ENCODE data around the gene HBS1L.
"Not testable (repeated sequence)": the region's sequence is repeated elsewhere in the genome, so short reads cannot be mapped to it uniquely, and the experiment has no call there.

Gene HBS1L

GRCh38 chr6:135066397-135066796, 11.8 kb upstream of the HBS1L start:
- no peaks in the 10 kb centered on the region for H3K36me3 Mint-ChIP-seq
- ATAC-seq (ENCODE audit: low read depth) (no peak), DNase-seq (ENCODE audit: low spot score in 2 of 2) (no peak)
- H3K27ac Mint-ChIP-seq, result no peak overlapping the region
- peaks cover 1% of the 10 kb centered on the region for H3K9me3 Mint-ChIP-seq
- H3K27me3 Mint-ChIP-seq, result no peaks in the 10 kb centered on the region
- peaks cover 9% of the 10 kb centered on the region for H3K4me1 Mint-ChIP-seq
- H3K4me3 Mint-ChIP-seq, result no peak overlapping the region

- peaks cover 9% of the 10 kb centered on the region for H3K4me1 Mint-ChIP-seq
- no peaks in the 10 kb centered on the region for H3K36me3 Mint-ChIP-seq
- DNase-seq (ENCODE audit: low spot score in 2 of 2), result no peak
- H3K9me3 Mint-ChIP-seq, result peaks cover 1% of the 10 kb centered on the region
- no peak for ATAC-seq (ENCODE audit: low read depth)
- no peaks in the 10 kb centered on the region for H3K27me3 Mint-ChIP-seq
- no peak overlapping the region for H3K27ac Mint-ChIP-seq
- no peak overlapping the region for H3K4me3 Mint-ChIP-seq
These were observed 10.0 kb upstream of the HBS1L start for GRCh38 chr6:135064586-135064985.

- ATAC-seq (ENCODE audit: low read depth) (no peak), DNase-seq (ENCODE audit: low spot score in 2 of 2) (no peak)
- Mint-ChIP-seq H3K36me3 (no peaks in the 10 kb centered on the region), H3K4me3 (no peak overlapping the region), H3K9me3 (peaks cover 1% of the 10 kb centered on the region), H3K27me3 (no peaks in the 10 kb centered on the region), H3K4me1 (peaks cover 9% of the 10 kb centered on the region), H3K27ac (no peak overlapping the region)
These were observed 9.3 kb upstream of the HBS1L start for GRCh38 chr6:135063926-135064325.

GRCh38 chr6:135062735-135063134, 8.1 kb upstream of the HBS1L start:
- DNase-seq (ENCODE audit: low spot score in 2 of 2) (no peak), ATAC-seq (ENCODE audit: low read depth) (no peak)
- no peaks in the 10 kb centered on the region for H3K27me3 Mint-ChIP-seq
- H3K4me1 Mint-ChIP-seq, result peaks cover 9% of the 10 kb centered on the region
- H3K9me3 Mint-ChIP-seq, result peaks cover 1% of the 10 kb centered on the region
- no peak overlapping the region for H3K27ac Mint-ChIP-seq
- H3K4me3 Mint-ChIP-seq, result no peak overlapping the region
- H3K36me3 Mint-ChIP-seq, result no peaks in the 10 kb centered on the region

GRCh38 chr6:135060076-135060475, 5.5 kb upstream of the HBS1L start:
- Mint-ChIP-seq H3K27ac (no peak overlapping the region), H3K4me3 (no peak overlapping the region), H3K4me1 (peaks cover 5% of the 10 kb centered on the region), H3K36me3 (no peaks in the 10 kb centered on the region), H3K9me3 (peaks cover 1% of the 10 kb centered on the region), H3K27me3 (no peaks in the 10 kb centered on the region)
- no peak for ATAC-seq (ENCODE audit: low read depth)
- DNase-seq (ENCODE audit: low spot score in 2 of 2), result no peak

- H3K36me3 Mint-ChIP-seq; ATAC-seq (ENCODE audit: low read depth); H3K4me3 Mint-ChIP-seq; H3K27ac Mint-ChIP-seq; DNase-seq (ENCODE audit: low spot score in 2 of 2); H3K9me3 Mint-ChIP-seq; H3K27me3 Mint-ChIP-seq: not testable (repeated sequence)
- H3K4me1 Mint-ChIP-seq, result peaks cover 14% of the 10 kb centered on the region
These were observed 3.7 kb upstream of the HBS1L start for GRCh38 chr6:135058299-135058698.

- DNase-seq (ENCODE audit: low spot score in 2 of 2) (no peak), ATAC-seq (ENCODE audit: low read depth) (no peak)
- no peak overlapping the region for H3K4me3 Mint-ChIP-seq
- peaks cover 2% of the 10 kb centered on the region for H3K36me3 Mint-ChIP-seq
- H3K27me3 Mint-ChIP-seq, result no peaks in the 10 kb centered on the region
- peaks cover 14% of the 10 kb centered on the region for H3K4me1 Mint-ChIP-seq
- H3K9me3 Mint-ChIP-seq, result no peaks in the 10 kb centered on the region
- no peak overlapping the region for H3K27ac Mint-ChIP-seq
These were observed 2.0 kb upstream of the HBS1L start for GRCh38 chr6:135056632-135057031.

GRCh38 chr6:135054226-135054568, 425 bp downstream of the HBS1L start:
- peak; percentile 3 for ATAC-seq (ENCODE audit: low read depth)
- peak in 1 of 2 donors; percentile 3 for DNase-seq (ENCODE audit: low spot score in 2 of 2)

GRCh38 chr6:135053406-135053805, 1.2 kb downstream of the HBS1L start:
- Mint-ChIP-seq H3K4me1 (peaks cover 18% of the 10 kb centered on the region), H3K36me3 (peaks cover 9% of the 10 kb centered on the region), H3K9me3 (no peaks in the 10 kb centered on the region), H3K27ac (peak overlapping the region; percentile 100), H3K27me3 (no peaks in the 10 kb centered on the region), H3K4me3 (peak overlapping the region; percentile 14)
- ATAC-seq (ENCODE audit: low read depth), result no peak
- no peak for DNase-seq (ENCODE audit: low spot score in 2 of 2)

More at GRCh38 chr6:135054226-135054568, 425 bp downstream of the HBS1L start:
- peaks cover 6% of the 10 kb centered on the region for H3K36me3 Mint-ChIP-seq
- H3K27me3 Mint-ChIP-seq, result no peaks in the 10 kb centered on the region
- H3K9me3 Mint-ChIP-seq, result no peaks in the 10 kb centered on the region
- peak overlapping the region; percentile 95 for H3K4me3 Mint-ChIP-seq
- peak overlapping the region; percentile 100 for H3K27ac Mint-ChIP-seq
- peaks cover 18% of the 10 kb centered on the region for H3K4me1 Mint-ChIP-seq

- no peaks in the 10 kb centered on the region for H3K27me3 Mint-ChIP-seq
These were observed 1.7 kb downstream of the HBS1L start for GRCh38 chr6:135052939-135053338.

GRCh38 chr6:135048915-135049314, 5.7 kb downstream of the HBS1L start:
- ATAC-seq (ENCODE audit: low read depth) (no peak), DNase-seq (ENCODE audit: low spot score in 2 of 2) (no peak)
- peaks cover 26% of the 10 kb centered on the region for H3K4me1 Mint-ChIP-seq
- no peak overlapping the region for H3K4me3 Mint-ChIP-seq
- no peaks in the 10 kb centered on the region for H3K9me3 Mint-ChIP-seq
- H3K27me3 Mint-ChIP-seq, result no peaks in the 10 kb centered on the region
- peaks cover 9% of the 10 kb centered on the region for H3K36me3 Mint-ChIP-seq
- H3K27ac Mint-ChIP-seq, result no peak overlapping the region

More at GRCh38 chr6:135052939-135053338, 1.7 kb downstream of the HBS1L start:
- no peak overlapping the region for H3K4me3 Mint-ChIP-seq
- H3K27ac Mint-ChIP-seq, result peak overlapping the region; percentile 100
- no peaks in the 10 kb centered on the region for H3K9me3 Mint-ChIP-seq
- DNase-seq (ENCODE audit: low spot score in 2 of 2), result no peak
- peaks cover 9% of the 10 kb centered on the region for H3K36me3 Mint-ChIP-seq
- H3K4me1 Mint-ChIP-seq, result peaks cover 19% of the 10 kb centered on the region
- no peak for ATAC-seq (ENCODE audit: low read depth)

- H3K27me3 Mint-ChIP-seq, result no peaks in the 10 kb centered on the region
- H3K36me3 Mint-ChIP-seq, result peaks cover 12% of the 10 kb centered on the region
- no peaks in the 10 kb centered on the region for H3K9me3 Mint-ChIP-seq
- peaks cover 28% of the 10 kb centered on the region for H3K4me1 Mint-ChIP-seq
- peak overlapping the region; percentile 3 for H3K27ac Mint-ChIP-seq
- no peak for DNase-seq (ENCODE audit: low spot score in 2 of 2)
- ATAC-seq (ENCODE audit: low read depth), result no peak
- H3K4me3 Mint-ChIP-seq, result no peak overlapping the region
These were observed 7.3 kb downstream of the HBS1L start for GRCh38 chr6:135047336-135047735.

GRCh38 chr6:135046912-135047311, 7.7 kb downstream of the HBS1L start:
- no peak for ATAC-seq (ENCODE audit: low read depth)
- Mint-ChIP-seq H3K27me3 (no peaks in the 10 kb centered on the region), H3K4me3 (no peak overlapping the region), H3K27ac (peak overlapping the region; percentile 3), H3K4me1 (peaks cover 28% of the 10 kb centered on the region), H3K9me3 (no peaks in the 10 kb centered on the region), H3K36me3 (peaks cover 14% of the 10 kb centered on the region)
- DNase-seq (ENCODE audit: low spot score in 2 of 2), result no peak

- no peaks in the 10 kb centered on the region for H3K9me3 Mint-ChIP-seq
- H3K36me3 Mint-ChIP-seq, result peaks cover 9% of the 10 kb centered on the region
- DNase-seq (ENCODE audit: low spot score in 2 of 2), result no peak
- peaks cover 23% of the 10 kb centered on the region for H3K4me1 Mint-ChIP-seq
- peak; percentile 61 for ATAC-seq (ENCODE audit: low read depth)
- H3K4me3 Mint-ChIP-seq, result peak overlapping the region; percentile 3
- H3K27ac Mint-ChIP-seq, result peak overlapping the region; percentile 83
- no peaks in the 10 kb centered on the region for H3K27me3 Mint-ChIP-seq
These were observed 10.0 kb downstream of the HBS1L start for GRCh38 chr6:135044639-135045038.

- Mint-ChIP-seq H3K4me3 (no peak overlapping the region), H3K27ac (no peak overlapping the region), H3K27me3 (no peaks in the 10 kb centered on the region), H3K36me3 (peaks cover 13% of the 10 kb centered on the region), H3K9me3 (no peaks in the 10 kb centered on the region), H3K4me1 (peaks cover 23% of the 10 kb centered on the region)
- DNase-seq (ENCODE audit: low spot score in 2 of 2) (no peak), ATAC-seq (ENCODE audit: low read depth) (no peak)
These were observed 10.8 kb downstream of the HBS1L start for GRCh38 chr6:135043846-135044245.

Measured in memory B cell (primary cell).